Measurements from ENCODE around the gene TTR. TPM values are rescaled to one million over a fixed set of nuclear protein-coding genes. Genes with fewer than 3 reads are reported as not detected.

Gene TTR
- total and polyA plus RNA-seq, 2 of the 13 experiments (the other 11 are each of a cell fraction or from before 2014, with no cell fraction given), result 91.3 to 496 TPM

- TF ChIP-seq, protein P1, sequence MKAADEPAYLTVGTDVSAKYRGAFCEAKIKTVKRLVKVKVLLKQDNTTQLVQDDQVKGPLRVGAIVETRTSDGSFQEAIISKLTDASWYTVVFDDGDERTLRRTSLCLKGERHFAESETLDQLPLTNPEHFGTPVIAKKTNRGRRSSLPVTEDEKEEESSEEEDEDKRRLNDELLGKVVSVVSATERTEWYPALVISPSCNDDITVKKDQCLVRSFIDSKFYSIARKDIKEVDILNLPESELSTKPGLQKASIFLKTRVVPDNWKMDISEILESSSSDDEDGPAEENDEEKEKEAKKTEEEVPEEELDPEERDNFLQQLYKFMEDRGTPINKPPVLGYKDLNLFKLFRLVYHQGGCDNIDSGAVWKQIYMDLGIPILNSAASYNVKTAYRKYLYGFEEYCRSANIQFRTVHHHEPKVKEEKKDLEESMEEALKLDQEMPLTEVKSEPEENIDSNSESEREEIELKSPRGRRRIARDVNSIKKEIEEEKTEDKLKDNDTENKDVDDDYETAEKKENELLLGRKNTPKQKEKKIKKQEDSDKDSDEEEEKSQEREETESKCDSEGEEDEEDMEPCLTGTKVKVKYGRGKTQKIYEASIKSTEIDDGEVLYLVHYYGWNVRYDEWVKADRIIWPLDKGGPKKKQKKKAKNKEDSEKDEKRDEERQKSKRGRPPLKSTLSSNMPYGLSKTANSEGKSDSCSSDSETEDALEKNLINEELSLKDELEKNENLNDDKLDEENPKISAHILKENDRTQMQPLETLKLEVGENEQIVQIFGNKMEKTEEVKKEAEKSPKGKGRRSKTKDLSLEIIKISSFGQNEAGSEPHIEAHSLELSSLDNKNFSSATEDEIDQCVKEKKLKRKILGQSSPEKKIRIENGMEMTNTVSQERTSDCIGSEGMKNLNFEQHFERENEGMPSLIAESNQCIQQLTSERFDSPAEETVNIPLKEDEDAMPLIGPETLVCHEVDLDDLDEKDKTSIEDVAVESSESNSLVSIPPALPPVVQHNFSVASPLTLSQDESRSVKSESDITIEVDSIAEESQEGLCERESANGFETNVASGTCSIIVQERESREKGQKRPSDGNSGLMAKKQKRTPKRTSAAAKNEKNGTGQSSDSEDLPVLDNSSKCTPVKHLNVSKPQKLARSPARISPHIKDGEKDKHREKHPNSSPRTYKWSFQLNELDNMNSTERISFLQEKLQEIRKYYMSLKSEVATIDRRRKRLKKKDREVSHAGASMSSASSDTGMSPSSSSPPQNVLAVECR (CRISPR knock-in tag; IDR thresholded peaks at IDR 0.05; ENCODE audit: borderline replicate concordance), result no peak; the same call in 1 of the 2 replicates
- TF ChIP-seq PAWR (CRISPR knock-in tag; IDR thresholded peaks at IDR 0.05; ENCODE audit: borderline replicate concordance), result no peak
- no peak for TF ChIP-seq KLF6 (CRISPR knock-in tag; IDR thresholded peaks at IDR 0.05)
- TF ChIP-seq, protein P2, sequence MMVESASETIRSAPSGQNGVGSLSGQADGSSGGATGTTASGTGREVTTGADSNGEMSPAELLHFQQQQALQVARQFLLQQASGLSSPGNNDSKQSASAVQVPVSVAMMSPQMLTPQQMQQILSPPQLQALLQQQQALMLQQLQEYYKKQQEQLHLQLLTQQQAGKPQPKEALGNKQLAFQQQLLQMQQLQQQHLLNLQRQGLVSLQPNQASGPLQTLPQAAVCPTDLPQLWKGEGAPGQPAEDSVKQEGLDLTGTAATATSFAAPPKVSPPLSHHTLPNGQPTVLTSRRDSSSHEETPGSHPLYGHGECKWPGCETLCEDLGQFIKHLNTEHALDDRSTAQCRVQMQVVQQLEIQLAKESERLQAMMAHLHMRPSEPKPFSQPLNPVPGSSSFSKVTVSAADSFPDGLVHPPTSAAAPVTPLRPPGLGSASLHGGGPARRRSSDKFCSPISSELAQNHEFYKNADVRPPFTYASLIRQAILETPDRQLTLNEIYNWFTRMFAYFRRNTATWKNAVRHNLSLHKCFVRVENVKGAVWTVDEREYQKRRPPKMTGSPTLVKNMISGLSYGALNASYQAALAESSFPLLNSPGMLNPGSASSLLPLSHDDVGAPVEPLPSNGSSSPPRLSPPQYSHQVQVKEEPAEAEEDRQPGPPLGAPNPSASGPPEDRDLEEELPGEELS (CRISPR knock-in tag; IDR thresholded peaks at IDR 0.05), result peak; percentile 91
- no peak for TF ChIP-seq ZNF317 (CRISPR knock-in tag; IDR thresholded peaks at IDR 0.05)
- TF ChIP-seq MAFG (CRISPR knock-in tag; IDR thresholded peaks at IDR 0.05), result no peak
- no peak for TF ChIP-seq CHCHD3 (CRISPR knock-in tag; IDR thresholded peaks at IDR 0.05)
- peak; percentile 46; the same call in 1 of the 2 replicates for TF ChIP-seq ZSCAN5A (CRISPR knock-in tag; IDR thresholded peaks at IDR 0.05; ENCODE audit: borderline replicate concordance)
- TF ChIP-seq, protein P3, sequence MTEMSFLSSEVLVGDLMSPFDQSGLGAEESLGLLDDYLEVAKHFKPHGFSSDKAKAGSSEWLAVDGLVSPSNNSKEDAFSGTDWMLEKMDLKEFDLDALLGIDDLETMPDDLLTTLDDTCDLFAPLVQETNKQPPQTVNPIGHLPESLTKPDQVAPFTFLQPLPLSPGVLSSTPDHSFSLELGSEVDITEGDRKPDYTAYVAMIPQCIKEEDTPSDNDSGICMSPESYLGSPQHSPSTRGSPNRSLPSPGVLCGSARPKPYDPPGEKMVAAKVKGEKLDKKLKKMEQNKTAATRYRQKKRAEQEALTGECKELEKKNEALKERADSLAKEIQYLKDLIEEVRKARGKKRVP (CRISPR knock-in tag; IDR thresholded peaks at IDR 0.05), result no peak
- TF ChIP-seq, protein P4, sequence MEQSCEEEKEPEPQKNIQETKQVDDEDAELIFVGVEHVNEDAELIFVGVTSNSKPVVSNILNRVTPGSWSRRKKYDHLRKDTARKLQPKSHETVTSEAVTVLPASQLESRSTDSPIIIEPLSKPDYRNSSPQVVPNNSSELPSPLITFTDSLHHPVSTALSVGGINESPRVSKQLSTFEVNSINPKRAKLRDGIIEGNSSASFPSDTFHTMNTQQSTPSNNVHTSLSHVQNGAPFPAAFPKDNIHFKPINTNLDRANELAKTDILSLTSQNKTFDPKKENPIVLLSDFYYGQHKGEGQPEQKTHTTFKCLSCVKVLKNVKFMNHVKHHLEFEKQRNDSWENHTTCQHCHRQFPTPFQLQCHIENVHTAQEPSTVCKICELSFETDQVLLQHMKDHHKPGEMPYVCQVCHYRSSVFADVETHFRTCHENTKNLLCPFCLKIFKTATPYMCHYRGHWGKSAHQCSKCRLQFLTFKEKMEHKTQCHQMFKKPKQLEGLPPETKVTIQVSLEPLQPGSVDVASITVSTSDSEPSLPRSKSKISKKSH (CRISPR knock-in tag; IDR thresholded peaks at IDR 0.05; ENCODE audit: borderline replicate concordance), result no peak
- TF ChIP-seq ZNF296 (CRISPR knock-in tag; conservative IDR thresholded peaks at IDR 0.05), result no peak
- TF ChIP-seq ZMYM4 (CRISPR knock-in tag; IDR thresholded peaks at IDR 0.05), result peak; percentile 69
- no peak for TF ChIP-seq ZBTB43 (CRISPR knock-in tag; conservative IDR thresholded peaks at IDR 0.05)
- no peak for TF ChIP-seq TOPORS (CRISPR knock-in tag; IDR thresholded peaks at IDR 0.05)
- TF ChIP-seq, protein P5, sequence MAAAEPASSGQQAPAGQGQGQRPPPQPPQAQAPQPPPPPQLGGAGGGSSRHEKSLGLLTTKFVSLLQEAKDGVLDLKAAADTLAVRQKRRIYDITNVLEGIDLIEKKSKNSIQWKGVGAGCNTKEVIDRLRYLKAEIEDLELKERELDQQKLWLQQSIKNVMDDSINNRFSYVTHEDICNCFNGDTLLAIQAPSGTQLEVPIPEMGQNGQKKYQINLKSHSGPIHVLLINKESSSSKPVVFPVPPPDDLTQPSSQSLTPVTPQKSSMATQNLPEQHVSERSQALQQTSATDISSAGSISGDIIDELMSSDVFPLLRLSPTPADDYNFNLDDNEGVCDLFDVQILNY (CRISPR knock-in tag; conservative IDR thresholded peaks at IDR 0.05), result no peak
- no peak for TF ChIP-seq ZNF367 (CRISPR knock-in tag; IDR thresholded peaks at IDR 0.05; ENCODE audit: borderline replicate concordance)
- no peak for TF ChIP-seq KDM2A (CRISPR knock-in tag; IDR thresholded peaks at IDR 0.05; ENCODE audit: borderline replicate concordance, low read depth)
These were observed 4.1 kb upstream of the TTR start (continued) for GRCh38 chr18:31587529-31587928.

Measured in HepG2 (cell line).